H4 (cell line): ENCODE data around the gene AKNAD1. TPM values are rescaled to one million over a fixed set of nuclear protein-coding genes. Genes with fewer than 3 reads are reported as not detected.
"Not testable (repeated sequence)": the region's sequence is repeated elsewhere in the genome, so short reads cannot be mapped to it uniquely, and the experiment has no call there.

Experiments
- DNase-seq: peaks from one replicate; pipeline ENCODE4 v3.0.0-alpha.2; 2015; ENCODE audit warnings: low spot score
- total RNA-seq: library from RNA; depleted of rRNA; stranded (reverse); fragments of >200 nt; shearing (Covaris generic); gene quantifications from 2 replicates; pipeline ENCODE4 v1.2.3, GENCODE V29; 2014; rRNA removed

AKNAD1 gene
- total RNA-seq: 0.95 TPM in 1 of 2 replicates, not detected in the other

GRCh38 chr1:108856994-108857393 lies at the start of gene AKNAD1:
AKNAD1 (minus strand) TSS chr1:108857094; CDS start chr1:108852664, 4,430 bp downstream.
- no peak for DNase-seq

- no peak for DNase-seq
Measured at GRCh38 chr1:108901106-108901505, 44.2 kb upstream of the AKNAD1 start.

DNA sequence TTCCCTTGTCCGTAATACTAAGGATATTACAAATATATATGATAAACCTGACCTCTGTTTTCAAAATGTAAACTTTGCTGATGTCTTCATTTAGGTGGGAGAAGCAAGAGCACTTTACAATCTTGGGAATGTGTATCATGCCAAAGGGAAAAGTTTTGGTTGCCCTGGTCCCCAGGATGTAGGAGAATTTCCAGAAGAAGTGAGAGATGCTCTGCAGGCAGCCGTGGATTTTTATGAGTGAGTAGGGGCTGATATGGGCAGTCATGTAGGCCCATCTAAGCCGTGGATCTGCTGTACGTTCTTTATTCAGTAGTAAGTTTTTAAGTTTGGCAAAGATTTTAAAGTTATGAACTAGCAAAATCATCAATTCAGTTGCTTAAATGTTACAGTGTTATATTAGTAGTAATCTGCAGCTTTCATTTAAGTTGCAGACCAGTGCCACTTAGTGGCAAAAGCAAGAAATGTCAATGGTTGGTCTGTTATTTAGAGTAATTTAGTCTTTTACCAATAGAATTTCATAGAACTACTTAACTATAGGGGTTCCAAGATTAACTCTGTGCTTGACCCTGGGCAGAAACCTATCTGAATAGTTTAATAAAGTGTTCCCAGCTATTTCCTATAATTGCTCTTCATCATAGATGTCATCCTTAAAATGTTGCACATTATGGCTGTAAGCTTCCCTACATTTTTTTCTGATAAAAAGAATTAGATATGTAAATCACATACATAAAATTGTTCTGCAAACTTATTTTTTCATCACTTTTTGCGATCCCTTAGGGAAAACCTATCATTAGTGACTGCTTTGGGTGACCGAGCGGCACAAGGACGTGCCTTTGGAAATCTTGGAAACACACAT lies 41.2 kb upstream of the AKNAD1 start:
- peak; percentile 46 for DNase-seq

- no peak for DNase-seq
Measured at GRCh38 chr1:108896146-108897145, 39.6 kb upstream of the AKNAD1 start.

- no peak for DNase-seq
Measured at GRCh38 chr1:108893141-108893530, 36.2 kb upstream of the AKNAD1 start.

DNA sequence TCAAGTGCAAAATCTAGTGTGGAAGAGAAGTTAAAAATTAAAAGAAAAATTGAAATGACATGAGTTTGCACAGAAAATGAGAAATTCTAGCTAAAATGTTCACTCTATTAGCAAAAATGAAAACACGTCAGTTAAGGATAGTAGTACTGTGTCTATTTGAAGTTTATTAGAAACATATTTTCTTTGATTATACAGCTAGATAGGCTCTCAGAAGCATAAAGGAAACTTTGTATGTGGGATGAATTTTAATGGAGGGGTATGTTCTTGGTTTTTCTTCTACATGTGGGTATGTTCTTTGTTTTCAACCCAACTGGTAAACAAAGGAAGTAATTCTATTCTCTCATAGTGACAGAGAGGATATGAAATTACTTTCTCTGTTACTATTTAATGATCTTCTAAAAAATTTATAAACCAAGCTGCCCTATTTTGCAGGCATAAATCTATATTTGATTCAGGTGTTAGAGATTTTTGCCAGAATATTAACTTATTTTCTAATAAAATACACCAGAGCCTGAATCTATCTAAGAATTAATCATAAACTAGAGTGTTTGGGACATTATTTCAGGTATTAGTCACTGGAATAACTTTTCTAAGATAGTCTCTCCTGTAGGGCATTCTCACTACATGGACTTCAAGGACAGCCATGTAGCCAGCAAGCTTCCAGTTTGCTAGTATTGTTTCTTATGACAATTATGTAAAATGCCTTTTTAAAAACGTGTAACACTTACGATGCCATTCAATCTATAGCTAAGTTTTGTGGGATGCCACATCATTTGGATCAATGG lies 35.7 kb upstream of the AKNAD1 start:
- no peak for DNase-seq

GRCh38 chr1:108889706-108890384 lies 33.0 kb upstream of the AKNAD1 start:
- no peak for DNase-seq

GRCh38 chr1:108889006-108889645 lies 32.2 kb upstream of the AKNAD1 start:
- DNase-seq: not testable (repeated sequence)

- DNase-seq: no peak
Measured at GRCh38 chr1:108886292-108886691, 29.4 kb upstream of the AKNAD1 start.

DNA sequence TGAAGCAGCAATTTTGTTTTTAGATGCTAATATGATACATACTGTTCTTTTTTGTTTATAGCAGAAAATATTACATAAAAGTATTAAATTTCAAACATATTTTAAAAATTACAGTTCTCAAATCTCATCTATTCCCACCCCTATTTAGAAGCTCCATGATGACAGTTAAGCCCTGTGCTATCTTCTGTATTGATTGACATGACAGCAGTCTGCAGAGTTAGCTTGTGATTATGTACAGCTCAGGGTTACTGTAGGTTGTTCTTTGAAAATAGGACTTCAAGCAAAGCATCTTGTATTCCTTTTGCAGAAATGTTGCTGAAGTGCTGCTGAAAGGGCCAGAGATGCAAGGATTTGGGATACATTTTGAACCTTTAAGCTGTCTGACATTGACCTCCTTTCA lies 28.1 kb upstream of the AKNAD1 start:
- DNase-seq: no peak

DNA sequence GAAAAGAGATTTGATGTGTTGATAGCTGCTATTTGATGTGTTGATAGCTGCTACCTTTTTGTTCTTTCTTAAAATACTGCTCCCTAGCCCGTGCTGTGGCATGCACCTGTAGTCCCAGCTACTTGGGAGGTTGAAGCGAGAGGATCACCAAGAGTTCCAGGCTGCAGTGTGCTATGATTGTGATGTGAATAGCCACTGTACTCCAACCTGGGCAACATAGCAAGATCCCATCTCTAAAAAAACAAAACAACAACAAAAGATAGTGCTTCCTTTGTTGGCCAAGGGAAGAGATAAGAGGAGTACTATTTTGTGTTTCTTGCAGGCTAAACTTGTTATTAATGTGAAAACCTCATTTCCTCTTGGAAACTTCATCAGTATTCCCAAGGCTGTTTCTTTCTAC lies 25.9 kb upstream of the AKNAD1 start:
- DNase-seq: no peak

GRCh38 chr1:108881369-108881768 lies 24.5 kb upstream of the AKNAD1 start:
- DNase-seq: no peak

GRCh38 chr1:108880850-108881249 lies 24.0 kb upstream of the AKNAD1 start:
- no peak for DNase-seq

- DNase-seq: no peak
Measured at GRCh38 chr1:108878678-108879077, 21.8 kb upstream of the AKNAD1 start.

GRCh38 chr1:108878160-108878469 lies 21.2 kb upstream of the AKNAD1 start:
- no peak for DNase-seq

DNA sequence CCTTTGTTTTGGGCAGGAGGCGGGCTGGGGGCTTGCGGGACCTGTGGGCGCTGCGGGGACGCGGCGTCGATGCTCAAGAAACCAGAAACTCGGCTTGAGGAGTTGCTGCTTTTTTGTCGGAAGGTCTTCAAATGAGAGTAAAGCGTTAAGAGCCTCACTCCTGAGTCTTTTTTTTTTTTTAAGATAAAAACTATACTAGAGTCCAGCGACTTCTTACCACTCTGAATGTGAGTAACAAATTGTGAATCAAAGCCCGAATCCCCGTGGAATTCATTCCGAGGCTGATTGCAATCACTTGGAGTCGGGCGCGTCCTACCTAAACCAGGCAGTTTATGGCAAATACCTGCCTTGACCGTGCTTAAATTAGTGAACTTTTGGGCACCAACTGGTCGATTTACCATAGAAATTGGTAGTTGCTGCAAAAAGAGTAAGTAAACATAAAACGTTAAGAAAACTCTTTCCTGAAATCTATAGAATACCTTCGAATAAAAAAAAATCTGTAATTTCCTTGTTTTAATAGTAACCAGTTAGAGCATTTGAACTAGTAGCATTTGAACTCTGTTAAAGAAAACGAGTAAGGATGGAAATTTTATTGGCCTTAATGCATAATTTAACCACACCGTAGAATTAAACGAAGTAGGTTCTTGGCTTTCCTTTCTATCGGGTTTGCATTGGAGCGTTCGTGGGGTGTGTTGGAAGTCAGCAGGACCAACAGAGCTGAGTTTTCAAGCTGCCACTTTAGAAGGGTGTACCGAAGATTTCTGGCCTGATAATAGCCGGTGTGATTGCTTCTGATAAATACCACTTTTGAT lies 20.7 kb upstream of the AKNAD1 start:
- peak; percentile 13 for DNase-seq

- DNase-seq: no peak
Measured at GRCh38 chr1:108871050-108871724, 14.3 kb upstream of the AKNAD1 start.

DNA sequence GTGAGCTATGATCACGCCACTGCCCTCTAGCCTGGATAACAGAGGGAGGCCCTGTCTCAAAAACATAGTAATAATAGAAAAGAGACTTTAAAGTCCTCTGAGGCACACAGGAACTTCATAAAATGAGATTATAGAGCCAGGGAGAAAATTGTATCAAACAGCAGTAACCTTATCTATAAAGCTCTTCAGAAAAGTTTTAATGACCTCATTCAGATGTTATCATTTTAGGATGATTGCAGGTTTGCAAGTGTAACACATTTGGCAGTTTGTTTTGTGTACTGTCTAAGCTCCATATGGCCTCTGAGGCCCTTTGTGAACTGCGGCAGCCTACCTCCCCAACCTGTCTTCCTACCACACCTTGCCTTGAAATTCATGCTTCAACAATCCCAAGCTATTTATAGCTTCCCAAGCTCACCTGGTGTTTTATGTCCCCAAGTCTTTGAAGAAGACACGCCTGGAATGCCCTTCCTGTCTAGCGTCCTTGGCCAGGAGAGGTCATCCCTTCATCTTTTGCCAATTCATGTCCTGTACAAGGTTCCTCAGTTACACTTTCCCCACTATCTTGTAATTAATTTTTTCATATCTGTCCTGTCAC lies 8.5 kb upstream of the AKNAD1 start:
- no peak for DNase-seq

GRCh38 chr1:108863984-108864383 lies 7.1 kb upstream of the AKNAD1 start:
- DNase-seq: no peak
